Stimulated activated CD4-positive, alpha-beta T cell treated with anti-CD3 and anti-CD28 coated beads, TNF-alpha, amount 100 ng/mL, for 24 hours (primary cell): ENCODE data around the gene RAC3.

Source experiments
- DNase-seq, 3 experiments: peaks; one replicate each; pipeline ENCODE4 v3.0.0-alpha.2; 2020; ENCODE audit warnings: low read depth in 3 of 3

RAC3 gene

DNA sequence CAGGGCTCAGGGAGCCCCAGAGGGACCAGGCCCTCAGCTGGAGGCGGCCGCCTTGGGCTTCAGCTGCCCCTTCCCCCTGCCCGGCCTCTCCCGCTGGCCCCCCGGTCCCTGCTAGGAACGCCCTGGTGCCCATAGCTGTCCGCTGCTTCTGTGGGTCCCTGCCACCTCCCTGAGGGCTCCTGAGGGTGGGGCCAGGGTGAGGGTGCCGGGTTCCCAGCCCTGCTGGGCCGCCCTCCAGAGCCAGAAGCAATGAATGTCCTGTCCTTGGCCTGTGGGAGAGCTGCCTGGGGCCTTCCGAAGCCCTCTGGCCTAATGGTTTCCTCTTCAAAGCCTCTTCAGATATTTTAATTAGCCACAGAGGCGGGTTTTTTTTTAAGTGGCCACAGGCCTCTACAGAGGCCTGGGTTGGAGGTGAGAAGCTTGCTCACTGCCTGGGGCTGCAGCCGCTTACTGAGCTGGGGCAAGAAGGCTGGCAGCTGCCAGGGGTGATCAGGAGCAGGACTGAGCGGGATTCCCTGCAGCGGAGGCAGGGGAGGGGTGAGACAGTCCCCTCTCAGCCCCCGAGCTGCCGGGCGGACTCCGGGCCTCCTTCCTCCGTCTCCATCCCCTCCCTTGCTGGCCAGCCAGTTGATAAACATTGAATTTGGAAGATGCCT lies 18.7 kb upstream of the RAC3 start:
- DNase-seq, result no peak

DNA sequence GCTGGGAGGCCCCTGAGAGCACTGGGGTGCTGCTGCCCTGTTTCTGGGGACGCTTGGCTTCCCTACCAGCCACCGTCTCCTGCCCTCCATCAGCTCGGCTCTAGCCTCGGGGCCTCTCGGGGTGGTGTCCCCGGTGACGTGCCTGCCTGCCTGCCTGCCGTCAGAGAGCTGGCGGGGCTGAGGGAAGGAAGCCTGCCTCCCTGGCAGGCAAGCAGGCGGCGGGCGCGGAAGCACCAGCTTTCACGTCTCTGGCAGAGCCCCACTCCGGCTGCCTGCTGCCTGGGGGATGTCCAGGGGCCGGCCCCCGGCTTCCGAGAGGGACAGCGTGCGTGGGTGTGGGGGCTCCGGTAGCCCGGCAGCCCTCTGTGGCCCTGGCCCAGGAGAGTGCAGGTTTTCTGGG lies 18.1 kb upstream of the RAC3 start:
- DNase-seq, result no peak

DNA sequence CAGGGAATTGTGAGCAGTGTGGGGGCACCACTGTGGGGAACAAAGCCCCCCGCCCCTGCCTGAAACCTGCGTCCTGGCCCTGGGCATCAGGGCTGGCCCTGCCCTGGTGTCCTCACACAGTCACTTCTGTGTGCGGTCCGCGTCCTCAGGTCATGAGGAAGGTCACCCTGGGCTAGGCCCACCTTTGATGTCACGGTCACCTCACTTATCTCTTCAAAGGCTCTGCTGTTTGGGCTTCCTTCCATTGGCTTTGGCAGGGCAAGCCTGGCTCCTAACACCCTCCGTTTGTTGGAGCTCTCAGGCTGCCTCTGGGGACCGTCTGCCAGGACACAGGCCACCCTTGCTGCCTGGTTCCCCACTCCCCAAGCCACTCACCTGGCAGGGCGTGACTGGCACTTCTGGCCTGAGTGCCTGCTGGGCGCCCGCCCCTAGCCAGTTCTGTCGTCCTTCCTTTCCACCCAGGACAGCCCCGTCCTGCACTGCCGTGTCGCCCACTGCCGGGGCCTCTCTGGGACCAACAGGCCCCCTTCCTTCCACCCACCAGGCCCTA lies 17.6 kb upstream of the RAC3 start:
- DNase-seq, result no peak

DNA sequence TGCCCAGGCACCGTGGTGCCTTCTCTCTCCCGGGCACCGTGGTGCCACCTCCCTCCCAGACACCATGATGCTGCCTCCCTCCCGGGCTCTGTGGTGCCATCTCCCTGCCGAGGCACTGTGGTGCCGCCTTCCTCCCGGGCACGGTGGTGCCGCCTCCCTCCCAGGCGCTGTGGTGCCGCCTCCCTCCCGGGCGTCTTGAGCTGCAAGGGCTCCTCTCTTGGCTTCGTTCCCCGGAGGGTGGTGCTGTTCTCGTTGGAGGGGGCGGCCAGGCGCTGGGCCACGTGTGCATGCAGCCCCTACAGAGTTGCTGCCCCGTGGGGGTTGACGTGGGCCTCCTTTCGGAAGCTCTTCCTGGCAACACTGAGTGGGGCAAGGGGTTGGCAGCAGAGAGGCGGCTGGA lies 17.0 kb upstream of the RAC3 start:
- DNase-seq, result no peak

DNA sequence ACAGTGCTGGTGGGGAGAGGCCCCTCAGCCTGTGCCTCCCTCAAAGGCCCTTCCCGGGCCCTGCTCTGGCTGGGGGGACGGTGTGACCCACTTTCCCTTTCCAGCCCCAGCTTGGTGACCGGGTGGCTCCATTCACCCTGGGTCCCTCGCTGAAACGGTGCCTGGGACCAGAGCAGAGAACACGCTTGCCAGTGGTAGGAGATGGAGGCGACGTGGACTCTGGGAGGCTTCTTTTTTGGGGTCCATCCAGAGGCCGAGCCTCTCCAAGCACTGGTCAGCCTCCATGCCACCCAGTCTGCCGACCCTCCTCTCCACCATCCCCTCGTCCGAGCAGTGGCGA lies 16.5 kb upstream of the RAC3 start:
- no peak for DNase-seq

DNA sequence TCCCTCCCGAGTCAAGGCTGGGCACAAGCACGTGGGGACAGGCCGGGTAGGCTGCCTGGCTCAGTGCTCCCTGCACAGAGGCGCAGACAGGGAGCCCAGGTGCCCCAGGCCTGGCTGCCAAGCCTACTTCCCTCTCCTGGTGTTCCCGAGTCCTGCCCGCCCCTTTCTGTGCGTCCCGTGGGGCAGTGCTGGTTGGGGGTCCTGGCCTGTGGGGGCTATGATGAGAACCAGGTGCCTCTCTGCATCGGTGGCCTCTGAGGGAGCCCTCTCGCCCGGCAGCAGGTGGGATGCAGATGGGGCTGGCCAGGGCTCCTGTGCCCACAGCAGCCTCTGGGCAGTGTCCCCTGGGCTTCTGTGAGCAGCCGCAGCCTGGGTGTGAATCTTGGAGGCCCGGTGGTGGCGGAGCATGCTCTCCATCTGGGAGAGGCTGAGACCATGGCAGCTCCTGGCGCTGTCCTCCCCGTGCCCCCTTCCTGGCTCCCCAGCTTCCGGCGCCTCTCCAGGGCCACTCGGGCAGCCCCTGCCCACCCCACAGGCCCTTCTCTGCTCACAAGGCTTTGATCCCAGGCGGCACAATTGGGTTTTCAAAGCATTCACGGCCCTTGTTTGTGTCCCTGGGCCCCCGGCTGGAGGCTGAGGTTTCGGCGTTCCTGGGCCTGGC lies 16.0 kb upstream of the RAC3 start:
- DNase-seq, result no peak

DNA sequence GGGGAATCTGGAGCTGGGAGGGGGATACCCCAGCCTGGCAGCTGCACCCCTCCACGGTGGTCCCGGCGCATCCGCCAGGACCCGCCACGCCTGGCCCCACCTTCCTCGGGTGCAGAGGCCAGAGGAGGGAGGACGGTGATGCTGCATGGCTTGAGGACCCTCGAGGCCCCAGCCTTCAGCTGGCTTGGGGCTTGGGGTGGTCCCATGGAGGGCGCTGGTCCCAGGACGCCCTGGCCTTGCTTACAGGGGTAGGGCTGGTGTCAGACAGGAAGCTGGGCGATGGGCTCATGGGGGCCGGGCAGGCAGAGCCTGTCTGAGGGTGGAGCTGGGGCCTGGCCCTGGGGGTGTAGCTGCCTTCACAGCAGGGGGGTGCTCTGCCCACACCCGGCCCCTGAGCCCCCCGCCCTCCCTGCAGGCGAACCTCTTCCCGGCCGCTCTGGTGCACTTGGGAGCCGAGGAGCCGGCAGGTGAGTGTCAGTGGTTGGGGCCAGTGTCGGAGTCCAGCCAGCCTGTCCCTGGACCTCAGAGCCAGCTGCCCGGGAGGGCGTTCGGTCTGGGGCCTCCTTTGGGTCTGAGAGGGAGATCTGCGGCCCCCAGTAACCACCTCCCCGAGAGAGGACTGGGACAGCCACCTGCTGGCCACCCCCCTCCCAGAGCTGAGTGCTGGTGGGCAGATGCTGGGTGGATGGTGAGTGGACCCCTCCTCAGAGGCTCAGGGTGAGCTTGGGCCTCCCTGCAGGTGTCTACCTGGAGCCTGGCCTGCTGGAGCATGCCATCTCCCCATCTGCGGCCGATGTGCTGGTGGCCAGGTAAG lies 15.2 kb upstream of the RAC3 start:
- DNase-seq, result no peak

DNA sequence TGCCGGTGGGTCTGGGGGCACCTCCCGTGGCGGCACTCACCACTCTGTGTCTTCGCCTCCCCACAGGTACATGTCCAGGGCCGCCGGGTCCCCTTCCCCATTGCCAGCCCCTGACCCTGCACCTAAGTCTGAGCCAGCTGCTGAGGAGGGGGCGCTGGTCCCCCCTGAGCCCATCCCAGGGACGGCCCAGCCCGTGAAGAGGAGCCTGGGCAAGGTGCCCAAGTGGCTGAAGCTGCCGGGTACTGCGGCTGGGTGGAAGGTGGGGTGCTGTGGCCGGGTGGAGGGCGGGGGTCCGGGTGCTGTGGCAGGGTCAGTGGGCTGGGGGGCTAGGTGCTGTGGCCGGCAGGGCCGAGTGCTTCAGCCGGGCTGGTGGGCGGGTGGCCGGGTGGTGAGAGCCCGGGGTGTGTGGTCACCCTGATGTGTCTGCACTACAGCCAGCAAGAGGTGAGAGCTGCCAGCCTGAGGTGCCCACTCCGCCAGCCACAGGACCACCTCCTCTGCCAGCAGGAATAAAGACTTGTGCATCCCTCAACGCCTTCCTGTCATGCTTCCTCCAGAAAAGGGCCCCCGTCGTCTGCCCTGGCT lies 14.5 kb upstream of the RAC3 start:
- no peak for DNase-seq

DNA sequence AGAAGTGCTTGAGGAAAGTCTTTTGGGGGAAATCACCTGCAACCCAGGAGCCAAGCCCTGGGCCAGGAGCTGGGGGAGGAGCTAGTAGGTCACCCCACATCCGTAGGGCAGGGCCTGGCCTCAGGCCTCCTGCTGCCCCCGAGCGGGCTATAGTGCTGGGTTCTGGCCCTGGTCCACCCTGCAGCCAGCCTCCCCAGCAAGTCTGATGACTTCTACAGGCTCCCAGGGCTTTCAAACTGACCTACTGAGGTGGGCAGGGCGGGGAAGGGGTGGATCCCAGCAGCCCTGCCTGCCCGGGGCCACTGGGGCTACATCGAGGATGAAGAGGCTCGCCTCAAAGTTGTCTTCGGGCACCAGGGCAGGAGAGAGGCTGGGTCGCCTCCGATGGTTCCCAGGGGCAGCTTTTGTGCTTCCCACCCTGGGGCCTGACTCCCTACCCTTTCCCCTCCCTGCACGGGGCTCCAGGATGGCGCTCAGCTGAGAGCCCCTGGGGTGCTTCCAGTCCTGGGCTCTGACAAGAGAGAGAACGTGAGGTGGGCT lies 13.8 kb upstream of the RAC3 start:
- DNase-seq, result no peak

DNA sequence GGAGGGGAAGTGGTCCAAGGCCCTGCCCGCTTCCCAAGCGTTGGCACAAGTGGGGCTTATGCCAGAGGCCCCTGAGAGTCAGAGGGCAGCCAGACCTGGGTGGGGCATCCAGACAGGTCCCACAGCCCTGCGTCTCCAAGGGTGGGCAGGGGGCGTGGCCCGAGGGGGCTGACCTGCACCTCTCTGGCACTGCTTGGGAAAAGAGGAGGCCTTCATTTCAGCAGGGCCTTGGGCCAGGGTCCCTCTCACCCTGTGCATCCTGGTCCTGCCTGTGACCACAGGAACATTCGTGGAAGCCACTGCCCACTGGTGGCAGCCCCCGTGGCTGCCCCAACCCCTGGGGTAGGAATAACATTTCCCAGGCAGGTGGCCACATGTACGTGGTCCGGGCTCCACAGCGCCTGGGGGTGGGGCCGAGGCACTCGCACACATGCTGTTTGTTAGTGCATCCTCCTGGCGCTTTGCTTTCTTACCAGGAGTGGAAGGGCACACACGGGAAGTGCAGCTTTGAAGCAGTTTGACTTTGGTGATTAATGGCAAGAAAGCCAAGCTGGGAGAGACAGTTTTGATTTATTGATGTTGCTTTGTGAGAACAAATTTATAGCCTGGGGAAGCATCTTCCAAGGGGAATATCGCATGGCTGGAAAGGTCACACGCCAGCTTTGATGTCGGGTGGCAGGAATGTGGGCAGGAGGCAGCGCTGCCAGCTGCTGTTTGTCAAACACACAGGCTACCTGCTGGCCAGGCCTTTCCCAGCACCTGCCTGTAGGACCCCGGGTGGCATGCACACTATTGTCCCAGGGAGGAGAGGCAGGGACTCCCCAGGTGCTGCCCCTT lies 13.1 kb upstream of the RAC3 start:
- no peak for DNase-seq

DNA sequence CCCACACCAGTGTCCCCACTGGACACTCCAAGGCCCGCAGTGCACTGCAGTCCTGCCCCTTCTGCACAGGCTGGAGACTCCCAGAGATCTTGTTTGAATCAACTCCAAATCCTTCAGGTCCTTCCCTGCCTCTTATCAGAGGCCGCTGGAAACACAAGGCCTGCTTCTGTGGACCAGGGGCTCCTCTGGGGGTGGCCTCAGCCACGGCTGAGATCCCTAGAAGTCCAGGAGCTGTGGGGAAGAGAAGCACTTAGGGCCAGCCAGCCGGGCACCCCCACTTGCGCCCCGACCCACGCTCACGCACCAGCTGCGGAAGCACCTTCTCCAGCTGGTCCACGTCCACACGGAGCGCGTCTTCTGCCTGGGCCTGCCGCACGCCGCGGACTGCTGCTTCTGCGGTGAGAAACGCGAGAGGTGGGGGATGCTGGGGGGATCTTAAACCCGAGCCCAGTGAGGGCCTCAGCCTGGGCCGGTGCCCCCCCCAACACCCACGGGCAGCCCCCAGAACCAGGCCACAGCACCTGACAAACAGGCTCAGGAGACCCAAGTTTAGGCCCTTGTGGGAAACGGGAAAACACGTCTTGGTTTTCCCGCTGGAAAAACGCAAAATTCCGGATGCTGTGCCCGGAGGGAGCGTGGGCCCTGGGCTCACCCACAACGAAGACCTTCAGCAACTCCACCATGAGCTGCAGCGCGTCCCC lies 12.3 kb upstream of the RAC3 start:
- DNase-seq, result no peak

DNA sequence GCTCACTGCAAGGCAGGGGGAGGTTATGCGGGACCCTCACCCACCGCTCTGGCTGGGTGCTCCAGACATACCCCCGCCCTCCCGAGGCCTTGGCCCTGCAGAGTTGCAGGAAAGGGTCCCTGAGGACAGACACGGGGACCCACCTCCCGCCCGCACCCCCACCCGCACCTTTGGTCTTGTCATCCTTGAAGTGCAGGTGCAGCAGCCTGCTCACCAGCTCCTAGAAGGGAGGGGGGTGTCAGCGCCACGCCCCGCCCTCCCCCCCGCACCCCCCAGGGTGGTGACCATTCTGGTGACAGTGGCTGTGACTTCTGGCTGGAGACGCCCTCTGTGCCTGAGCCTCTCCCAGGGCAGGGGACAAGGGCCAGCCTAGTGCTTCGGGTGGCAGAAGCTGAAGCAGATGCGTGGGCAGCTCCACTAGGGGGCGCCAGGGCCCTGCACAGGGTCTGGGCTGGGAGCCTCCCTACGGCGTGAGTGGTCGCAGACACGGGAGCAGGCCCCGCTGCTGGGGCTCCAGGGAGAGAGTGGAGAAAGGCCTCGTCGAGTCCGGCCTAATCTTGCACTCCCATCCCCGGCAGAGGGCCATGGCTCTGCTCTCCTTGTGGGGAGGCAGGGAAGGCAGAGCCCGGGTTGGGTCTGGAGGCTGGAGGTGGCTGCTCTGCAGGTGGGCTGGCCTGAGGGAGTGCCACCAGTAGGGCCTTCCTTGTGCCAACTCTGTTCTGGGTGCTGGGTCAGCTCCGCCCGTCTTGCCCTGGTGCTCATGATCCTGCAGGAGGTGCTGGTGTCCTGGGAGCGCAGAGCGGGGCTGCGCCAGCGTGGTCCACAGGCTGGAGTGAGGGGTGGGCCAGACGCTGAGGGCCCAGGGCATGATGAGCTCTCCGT lies 11.5 kb upstream of the RAC3 start:
- peak in 2 of 3 experiments; percentile 54 to 74 for DNase-seq

DNA sequence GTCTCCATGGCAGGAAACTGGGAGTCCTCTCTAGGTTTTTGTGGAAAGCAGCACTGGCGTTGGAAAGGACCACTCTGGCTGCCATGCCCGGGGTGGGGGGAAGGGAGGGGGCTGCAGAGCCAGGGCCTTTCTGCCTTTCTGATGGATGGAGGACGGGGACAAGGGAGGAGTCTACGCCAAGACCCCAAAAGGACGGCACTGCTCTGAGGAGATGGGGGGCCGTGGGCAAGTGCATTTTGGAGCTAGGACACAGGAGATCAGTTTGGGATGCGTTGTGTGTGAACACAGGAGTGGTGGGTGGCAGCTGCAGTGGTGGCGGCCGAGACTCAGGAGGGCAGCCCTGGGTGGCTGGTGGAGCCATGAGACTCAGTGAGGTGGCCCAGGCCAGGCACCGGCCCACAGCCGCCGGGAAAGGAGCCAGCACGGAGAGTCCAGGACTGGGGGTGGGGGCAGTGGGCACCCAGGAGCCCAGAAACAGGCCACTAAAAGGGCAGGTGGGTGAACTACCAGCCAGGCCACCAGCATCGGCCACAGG lies 10.8 kb upstream of the RAC3 start:
- DNase-seq, result no peak

DNA sequence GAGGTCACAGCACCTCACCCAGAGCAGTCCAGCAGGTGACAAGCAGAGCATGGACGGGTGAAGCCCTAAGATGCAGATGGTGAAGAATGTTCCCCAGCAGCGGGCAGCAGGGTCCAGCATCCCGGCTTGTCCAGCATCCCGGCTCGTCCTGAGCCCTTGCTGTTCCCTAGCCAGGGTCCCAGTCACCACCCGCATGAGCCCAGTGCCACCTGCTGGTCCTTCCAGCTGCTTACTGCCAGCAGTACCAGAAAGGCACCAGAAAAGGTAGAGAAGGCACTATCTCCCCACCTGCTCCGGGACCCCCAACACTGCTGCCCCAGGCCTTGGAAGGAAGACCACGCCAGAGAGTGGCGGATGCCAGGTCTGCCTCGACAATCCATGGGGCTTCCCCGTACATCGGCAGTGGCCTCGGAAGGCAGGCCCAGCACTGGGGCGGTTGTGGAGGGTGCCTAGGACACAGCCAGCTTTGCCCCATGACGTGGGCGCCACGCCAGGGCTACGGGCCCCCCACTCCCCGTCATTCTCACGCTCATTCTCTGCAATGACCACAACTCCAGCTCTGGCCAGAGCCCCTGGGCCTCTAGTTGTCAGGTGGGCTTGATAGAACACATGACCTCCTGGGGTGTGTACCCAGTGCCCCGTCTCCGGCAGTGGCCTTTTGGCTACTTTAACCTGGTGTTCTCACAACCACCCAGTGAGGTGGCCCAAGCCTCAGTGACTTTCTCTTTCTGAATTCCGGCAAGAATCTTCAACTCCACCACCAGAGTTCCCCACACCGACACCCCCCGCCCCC lies 10.2 kb upstream of the RAC3 start:
- DNase-seq, result peak in 1 of 3 experiments; percentile 56

DNA sequence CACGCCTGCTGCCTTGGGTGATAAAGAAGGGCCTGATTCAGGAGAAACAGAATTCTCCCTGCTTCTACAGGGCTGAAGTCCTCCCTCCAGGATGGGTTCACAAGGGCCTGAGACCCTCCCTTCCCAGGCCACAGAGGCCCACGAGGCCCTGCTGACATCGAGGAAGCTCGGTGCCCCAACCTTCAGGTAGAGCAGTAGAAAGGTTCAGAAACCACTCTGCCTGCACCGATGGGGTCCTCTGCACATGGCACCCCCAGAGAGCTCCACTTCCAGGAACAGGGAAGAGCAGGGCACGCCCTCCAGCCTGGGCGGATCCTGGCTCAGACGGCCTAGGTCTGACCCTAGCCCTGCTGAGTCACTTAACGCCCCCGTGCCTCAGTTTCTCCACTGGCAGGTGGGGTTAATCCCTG lies 9.6 kb upstream of the RAC3 start:
- no peak for DNase-seq

DNA sequence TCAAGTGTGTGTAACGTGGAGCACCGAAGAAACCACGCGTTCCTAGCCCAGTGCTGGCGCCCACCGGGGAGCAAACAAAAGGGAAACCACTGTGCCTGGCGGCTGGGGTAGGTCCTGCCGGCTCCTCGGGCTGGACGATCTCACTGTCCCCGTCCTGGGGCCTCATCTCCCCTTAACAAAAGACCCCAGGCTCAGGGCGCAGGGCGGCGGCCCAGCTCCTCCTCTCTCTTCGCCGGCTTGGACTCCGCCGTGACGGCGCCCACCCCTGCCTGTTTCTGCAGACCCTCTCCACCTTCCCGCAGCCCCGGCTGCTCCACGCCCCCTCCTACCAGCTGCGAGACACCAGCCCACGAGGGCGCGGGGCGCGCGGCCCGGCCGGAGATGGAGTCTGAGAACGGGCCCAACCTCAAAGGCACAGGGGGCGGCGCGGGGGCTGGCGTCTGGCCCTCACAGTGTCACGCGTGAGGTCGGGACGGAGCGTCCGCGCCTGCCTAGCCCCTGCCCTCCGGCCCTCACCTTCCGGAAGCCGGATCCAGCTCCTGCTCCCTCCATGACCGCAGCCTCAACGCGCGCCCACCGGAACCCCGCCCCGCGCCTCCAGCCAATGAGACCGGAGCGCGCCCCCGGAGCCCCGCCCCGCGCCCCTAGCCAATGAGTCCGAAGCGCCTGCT lies 9.0 kb upstream of the RAC3 start, which contains the start of gene CENPX:
CENPX (minus strand) TSS at position 569 of the 671 bp plus-strand sequence; CDS start at position 552, 17 bp downstream.
- DNase-seq, result no peak

DNA sequence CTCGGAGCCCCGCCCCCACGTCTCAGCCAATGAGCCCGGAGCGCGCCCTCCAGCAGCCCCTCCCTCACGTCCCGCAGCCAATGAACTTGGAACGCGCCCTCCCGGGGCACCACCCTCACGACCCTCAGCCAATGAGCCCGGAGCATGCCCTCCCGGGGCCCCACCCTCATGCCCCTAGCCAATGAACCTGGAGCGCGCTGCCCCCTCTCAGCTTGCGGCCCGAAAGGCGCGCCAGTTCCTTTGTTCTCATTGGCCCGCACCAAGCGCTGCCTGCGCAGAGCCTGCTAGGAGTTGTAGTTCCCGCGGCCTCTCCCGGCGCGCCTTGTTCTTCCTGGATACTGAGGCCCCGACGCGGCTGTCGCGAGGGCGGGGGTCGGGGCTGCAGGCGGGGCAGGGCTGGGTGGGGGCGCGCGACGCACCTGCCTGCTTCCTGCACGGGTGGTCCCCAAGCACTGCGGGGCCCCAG lies 8.5 kb upstream of the RAC3 start, which contains the start of gene LRRC45:
LRRC45 (plus strand) TSS at position 325 of the 466 bp plus-strand sequence. CDS start 339 bp downstream, outside the sequence.
- peak; percentile 99 to 100 (median 100) for DNase-seq
